ENCODE measurements around the gene TMEM205. TPM values are rescaled to one million over a fixed set of nuclear protein-coding genes. Genes with fewer than 3 reads are reported as not detected.

Gene TMEM205
- total RNA-seq, 1 experiment from 2014 or later: 224 TPM

DNA sequence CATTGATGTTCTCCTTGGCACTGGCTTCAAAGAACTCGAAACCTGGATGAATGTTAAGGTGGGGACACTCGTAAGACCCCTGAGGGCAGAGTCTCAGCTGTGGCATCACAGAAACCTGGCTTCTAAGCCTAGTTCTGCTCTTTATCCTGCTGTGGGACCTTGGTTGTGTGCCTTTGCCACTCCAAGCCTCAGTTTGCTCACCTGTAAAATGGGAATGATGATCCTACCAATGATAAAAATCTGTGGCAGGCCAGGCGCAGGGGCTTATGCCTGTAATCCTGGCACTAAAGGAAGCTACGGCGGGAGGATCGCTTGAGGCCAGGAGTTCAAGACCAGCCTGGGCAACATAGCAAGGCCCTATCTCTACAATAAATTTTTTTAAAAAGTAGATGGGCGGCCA lies 20.5 kb downstream of the TMEM205 start:
- H3K9me2 ChIP-seq (replicated peaks; ENCODE audit: low read length): no peaks in the 10 kb centered on the region
- H2AFZ ChIP-seq (ENCODE audit: low read length): no peak overlapping the region
- no peak overlapping the region for H3K27ac ChIP-seq (ENCODE audit: low read length)
- no peaks in the 10 kb centered on the region for H3F3A ChIP-seq (ENCODE audit: low read length, unreplicated experiment)
- no peaks in the 10 kb centered on the region for H3K9me3 ChIP-seq (ENCODE audit: low read length)
- ATAC-seq (no peak), DNase-seq (no peak)
- ChIA-PET CTCF (no interaction called here), POLR2A (ENCODE audit: unreplicated experiment) (interaction anchor here (0.6 kb wide), 1 partner anchor 233 kb away, joined by 3 read pairs; the partner anchor contains the start of gene ELOF1)
- no peaks in the 10 kb centered on the region for H3K4me1 ChIP-seq (ENCODE audit: insufficient read depth, low read length)
- TF ChIP-seq, protein P1, sequence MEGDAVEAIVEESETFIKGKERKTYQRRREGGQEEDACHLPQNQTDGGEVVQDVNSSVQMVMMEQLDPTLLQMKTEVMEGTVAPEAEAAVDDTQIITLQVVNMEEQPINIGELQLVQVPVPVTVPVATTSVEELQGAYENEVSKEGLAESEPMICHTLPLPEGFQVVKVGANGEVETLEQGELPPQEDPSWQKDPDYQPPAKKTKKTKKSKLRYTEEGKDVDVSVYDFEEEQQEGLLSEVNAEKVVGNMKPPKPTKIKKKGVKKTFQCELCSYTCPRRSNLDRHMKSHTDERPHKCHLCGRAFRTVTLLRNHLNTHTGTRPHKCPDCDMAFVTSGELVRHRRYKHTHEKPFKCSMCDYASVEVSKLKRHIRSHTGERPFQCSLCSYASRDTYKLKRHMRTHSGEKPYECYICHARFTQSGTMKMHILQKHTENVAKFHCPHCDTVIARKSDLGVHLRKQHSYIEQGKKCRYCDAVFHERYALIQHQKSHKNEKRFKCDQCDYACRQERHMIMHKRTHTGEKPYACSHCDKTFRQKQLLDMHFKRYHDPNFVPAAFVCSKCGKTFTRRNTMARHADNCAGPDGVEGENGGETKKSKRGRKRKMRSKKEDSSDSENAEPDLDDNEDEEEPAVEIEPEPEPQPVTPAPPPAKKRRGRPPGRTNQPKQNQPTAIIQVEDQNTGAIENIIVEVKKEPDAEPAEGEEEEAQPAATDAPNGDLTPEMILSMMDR (conservative IDR thresholded peaks at IDR 0.05; ENCODE audit: low read depth, low read length): no peak
- TF ChIP-seq EZH2phosphoT487 (IDR thresholded peaks at IDR 0.05; ENCODE audit: borderline replicate concordance, low read length) (no peak), EZH2 (IDR thresholded peaks at IDR 0.05; ENCODE audit: low read length, unreplicated experiment) (no peak)
- H4K20me1 ChIP-seq (ENCODE audit: low read length): no peaks in the 10 kb centered on the region
- no TSS peak for BruUV-seq (replicated peaks)
- intact Hi-C loops (cut with micrococcal nuclease): no loop called here
- H3K27me3 ChIP-seq (ENCODE audit: low read length): no peaks in the 10 kb centered on the region
- no peak overlapping the region for H3K4me3 ChIP-seq (ENCODE audit: low read length)
- H3K36me3 ChIP-seq (ENCODE audit: low read depth, low read length): peaks cover 12% of the 10 kb centered on the region
- no peak overlapping the region for H3K9ac ChIP-seq (ENCODE audit: low read length)
- no peaks in the 10 kb centered on the region for H3K79me2 ChIP-seq (ENCODE audit: low read length)
- H3K4me2 ChIP-seq (ENCODE audit: low read length): no peak overlapping the region

DNA sequence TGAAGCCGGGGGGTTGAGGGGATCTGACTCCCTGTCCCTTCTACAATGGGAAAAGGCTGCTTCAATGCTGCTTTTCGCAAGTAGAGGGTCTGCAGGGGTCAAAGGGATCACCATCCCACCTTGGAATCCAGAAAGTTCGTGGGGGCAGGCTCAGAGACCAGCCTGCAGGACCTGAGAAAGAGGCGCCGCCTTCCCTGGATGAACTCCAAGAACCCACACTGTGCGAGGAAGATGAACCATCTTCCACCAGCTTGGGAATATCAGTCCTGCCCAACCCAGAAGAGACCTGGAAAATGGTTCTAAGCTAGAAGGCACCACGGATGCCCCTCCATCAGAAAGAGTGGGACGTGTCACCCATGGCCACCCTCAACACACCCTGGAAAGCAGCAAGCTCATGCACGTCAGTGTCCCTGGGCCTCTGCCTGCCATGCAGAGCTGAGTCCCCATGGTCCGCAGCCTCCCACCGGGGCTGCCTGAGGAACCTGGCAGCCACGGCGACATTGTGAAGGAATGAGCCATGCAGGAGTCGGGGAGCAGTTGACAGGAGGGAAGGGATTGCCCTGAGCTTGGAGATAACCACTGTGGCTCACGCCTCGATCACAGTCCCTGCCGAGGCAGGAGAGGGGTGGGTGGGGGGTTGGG lies 21.2 kb downstream of the TMEM205 start:
- ChIA-PET CTCF (interaction anchor here (0.7 kb wide), 1 partner anchor 377 kb away, joined by 4 read pairs; no protein-coding TSS in a partner anchor), POLR2A (ENCODE audit: unreplicated experiment) (interaction anchor here (0.6 kb wide), 1 partner anchor 234 kb away, joined by 3 read pairs; the partner anchor contains the start of gene ELOF1)
- no peak overlapping the region for H2AFZ ChIP-seq (ENCODE audit: low read length)
- H3K4me1 ChIP-seq (ENCODE audit: insufficient read depth, low read length): 0 out of 2 replicates have a peak, but pooled peaks cover under 1% of the 10 kb centered on the region
- no peaks in the 10 kb centered on the region for H4K20me1 ChIP-seq (ENCODE audit: low read length)
- no peak overlapping the region for H3K9ac ChIP-seq (ENCODE audit: low read length)
- H3K79me2 ChIP-seq (ENCODE audit: low read length): no peaks in the 10 kb centered on the region
- H3K27me3 ChIP-seq (ENCODE audit: low read length): no peaks in the 10 kb centered on the region
- intact Hi-C loops (cut with micrococcal nuclease): no loop called here
- no peak overlapping the region for H3K27ac ChIP-seq (ENCODE audit: low read length)
- H3F3A ChIP-seq (ENCODE audit: low read length, unreplicated experiment): no peaks in the 10 kb centered on the region
- H3K9me2 ChIP-seq (replicated peaks; ENCODE audit: low read length): no peaks in the 10 kb centered on the region
- peaks cover 9% of the 10 kb centered on the region for H3K36me3 ChIP-seq (ENCODE audit: low read depth, low read length)
- BruUV-seq (replicated peaks): no TSS peak
- TF ChIP-seq, protein P1 (conservative IDR thresholded peaks at IDR 0.05; ENCODE audit: low read depth, low read length): no peak
- TF ChIP-seq EZH2phosphoT487 (IDR thresholded peaks at IDR 0.05; ENCODE audit: borderline replicate concordance, low read length): no peak
- TF ChIP-seq EZH2 (IDR thresholded peaks at IDR 0.05; ENCODE audit: low read length, unreplicated experiment): no peak
- H3K4me3 ChIP-seq (ENCODE audit: low read length): no peak overlapping the region
- ATAC-seq (no peak), DNase-seq (no peak)
- no peak overlapping the region for H3K4me2 ChIP-seq (ENCODE audit: low read length)
- H3K9me3 ChIP-seq (ENCODE audit: low read length): no peaks in the 10 kb centered on the region

DNA sequence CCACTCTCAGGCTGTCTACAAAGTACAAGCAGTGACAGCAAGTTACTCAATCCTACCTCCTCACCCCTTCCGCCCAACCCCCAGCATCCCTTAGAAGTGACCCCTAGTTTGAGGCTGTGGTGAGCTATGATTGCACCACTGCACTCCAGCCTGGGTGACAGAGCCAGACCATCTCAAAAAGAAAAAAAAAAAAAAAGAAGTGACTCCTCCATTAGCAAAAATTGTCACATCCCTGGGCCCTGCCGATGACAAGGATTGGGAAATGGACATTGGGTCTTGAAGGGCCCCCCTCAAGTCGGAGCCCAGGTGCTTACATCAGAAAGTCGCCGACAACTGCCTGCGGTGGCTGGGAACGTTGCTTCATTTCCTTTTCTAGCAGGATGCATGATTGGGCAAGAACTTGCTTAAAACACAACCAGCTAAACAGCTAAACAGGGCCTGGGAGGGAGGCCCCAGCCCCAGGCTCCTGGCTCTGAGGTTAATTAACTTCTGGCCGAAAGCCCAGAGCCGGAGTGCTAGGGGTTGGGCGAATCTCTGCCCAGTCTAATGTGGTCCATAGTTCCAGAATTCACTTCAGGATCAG lies 21.9 kb downstream of the TMEM205 start:
- Histone ChIP-seq H3K79me2 (ENCODE audit: low read length) (no peaks in the 10 kb centered on the region), H4K20me1 (ENCODE audit: low read length) (no peaks in the 10 kb centered on the region), H3K4me3 (ENCODE audit: low read length) (no peak overlapping the region), H3K27ac (ENCODE audit: low read length) (no peak overlapping the region), H3K4me1 (ENCODE audit: insufficient read depth, low read length) (0 out of 2 replicates have a peak, but pooled peaks cover 3% of the 10 kb centered on the region), H3K4me2 (ENCODE audit: low read length) (no peak overlapping the region), H2AFZ (ENCODE audit: low read length) (no peak overlapping the region), H3K9ac (ENCODE audit: low read length) (no peak overlapping the region), H3K9me2 (replicated peaks; ENCODE audit: low read length) (no peaks in the 10 kb centered on the region), H3K9me3 (ENCODE audit: low read length) (no peaks in the 10 kb centered on the region), H3F3A (ENCODE audit: low read length, unreplicated experiment) (no peaks in the 10 kb centered on the region), H3K36me3 (ENCODE audit: low read depth, low read length) (peaks cover 8% of the 10 kb centered on the region), H3K27me3 (ENCODE audit: low read length) (no peaks in the 10 kb centered on the region)
- CTCF ChIA-PET: interaction anchor here (0.5 to 0.7 kb wide), 3 partner anchors 53 to 378 kb away, joined by 3 to 5 read pairs (median 4); no protein-coding TSS in a partner anchor
- peak; percentile 57 for DNase-seq
- BruUV-seq (replicated peaks): no TSS peak
- intact Hi-C loops (cut with micrococcal nuclease): no loop called here
- peak; percentile 42; the same call in 1 of the 2 replicates for ATAC-seq
- POLR2A ChIA-PET (ENCODE audit: unreplicated experiment): no interaction called here
- TF ChIP-seq, protein P1 (conservative IDR thresholded peaks at IDR 0.05; ENCODE audit: low read depth, low read length): no peak
- no peak for TF ChIP-seq EZH2 (IDR thresholded peaks at IDR 0.05; ENCODE audit: low read length, unreplicated experiment)
- TF ChIP-seq EZH2phosphoT487 (IDR thresholded peaks at IDR 0.05; ENCODE audit: borderline replicate concordance, low read length): no peak
